ENCODE results near the gene HHIPL1.
"Not testable (repeated sequence)": the region's sequence is repeated elsewhere in the genome, so short reads cannot be mapped to it uniquely, and the experiment has no call there.

HHIPL1 gene

GRCh38 chr14:99660006-99660566, 15.2 kb downstream of the HHIPL1 start:
- no peak for DNase-seq (ENCODE audit: low read depth)

GRCh38 chr14:99660794-99661193, 15.9 kb downstream of the HHIPL1 start:
- no peak for DNase-seq (ENCODE audit: low read depth)

GRCh38 chr14:99661206-99661605, 16.3 kb downstream of the HHIPL1 start:
- DNase-seq (ENCODE audit: low read depth), result not testable (repeated sequence)

- no peak for DNase-seq (ENCODE audit: low read depth)
Measured at GRCh38 chr14:99662846-99663245, 17.9 kb downstream of the HHIPL1 start.

- no peak for DNase-seq (ENCODE audit: low read depth)
Measured at GRCh38 chr14:99663386-99664057, 18.6 kb downstream of the HHIPL1 start.

- no peak for DNase-seq (ENCODE audit: low read depth)
Measured at GRCh38 chr14:99664058-99664936, 19.4 kb downstream of the HHIPL1 start.

- DNase-seq (ENCODE audit: low read depth), result no peak
Measured at GRCh38 chr14:99664937-99665273, 20.0 kb downstream of the HHIPL1 start.

- no peak for DNase-seq (ENCODE audit: low read depth)
Measured at GRCh38 chr14:99666533-99666932, 21.6 kb downstream of the HHIPL1 start.

GRCh38 chr14:99667045-99667444, 22.1 kb downstream of the HHIPL1 start:
- DNase-seq (ENCODE audit: low read depth), result no peak

- DNase-seq (ENCODE audit: low read depth), result no peak
Measured at GRCh38 chr14:99667821-99668220, 22.9 kb downstream of the HHIPL1 start.

GRCh38 chr14:99668307-99669295, 23.7 kb downstream of the HHIPL1 start:
- DNase-seq (ENCODE audit: low read depth), result no peak

GRCh38 chr14:99670361-99671234, 25.7 kb downstream of the HHIPL1 start:
- DNase-seq (ENCODE audit: low read depth), result no peak

- DNase-seq (ENCODE audit: low read depth), result no peak
Measured at GRCh38 chr14:99671235-99672224, 26.6 kb downstream of the HHIPL1 start.

GRCh38 chr14:99672506-99673304, 27.8 kb downstream of the HHIPL1 start:
- no peak for DNase-seq (ENCODE audit: low read depth)

GRCh38 chr14:99673305-99674063, 28.6 kb downstream of the HHIPL1 start:
- DNase-seq (ENCODE audit: low read depth), result no peak

GRCh38 chr14:99674064-99674650, 29.2 kb downstream of the HHIPL1 start:
- no peak for DNase-seq (ENCODE audit: low read depth)

GRCh38 chr14:99674776-99675381, 29.9 kb downstream of the HHIPL1 start:
- no peak for DNase-seq (ENCODE audit: low read depth)

All from ELR (cell line).